SU-DHL-6 (cell line): ENCODE measurements around the gene SEC16A.

Source experiments
- H2AFZ ChIP-seq: fragments of 200-600 bp; sonication (generic); 2 replicates; pipeline ENCODE4 v1.6.1; 2014; ENCODE audit warnings: low read depth, mild to moderate bottlenecking, moderate library complexity, mixed read lengths, antibody characterized with exemption, low read length; ENCODE audit not compliant: severe bottlenecking
- H3F3A ChIP-seq: fragments of 200-600 bp; shearing (Covaris generic); 2 replicates; pipeline ENCODE4 v1.6.0; 2016; ENCODE audit warnings: antibody characterized with exemption, mild to moderate bottlenecking; ENCODE audit not compliant: insufficient read depth
- H3K27ac ChIP-seq: fragments of 200-600 bp; sonication (generic); 2 replicates; pipeline ENCODE4 v1.5.1; 2016; ENCODE audit warnings: low read depth, mild to moderate bottlenecking, low read length, moderate library complexity, mixed read lengths
- H3K27me3 ChIP-seq: fragments of 200-600 bp; sonication (generic), shearing (Covaris generic); 2 replicates; pipeline ENCODE4 v1.6.0; 2014; ENCODE audit warnings: mild to moderate bottlenecking, low read length
- H3K36me3 ChIP-seq: fragments of 200-600 bp; sonication (generic); 2 replicates; pipeline ENCODE4 v1.6.1; 2014; ENCODE audit warnings: mild to moderate bottlenecking, low read length, mixed read lengths
- H3K4me2 ChIP-seq: fragments of 300-600, 200-600 bp; shearing (Covaris generic), sonication (generic); 2 replicates; pipeline ENCODE4 v1.6.0; 2014; ENCODE audit warnings: low read length, low read depth, mild to moderate bottlenecking; ENCODE audit not compliant: poor library complexity, severe bottlenecking
- H3K4me3 ChIP-seq: fragments of 200-600 bp; sonication (generic); 2 replicates; pipeline ENCODE4 v1.5.1; 2014; ENCODE audit warnings: antibody characterized with exemption, low read length, mild to moderate bottlenecking, mixed read lengths; ENCODE audit not compliant: insufficient read depth, poor library complexity, severe bottlenecking
- H3K79me2 ChIP-seq: fragments of 200-600 bp; sonication (generic); 2 replicates; pipeline ENCODE4 v1.6.1; 2014; ENCODE audit warnings: mild to moderate bottlenecking, low read length, moderate library complexity; ENCODE audit not compliant: insufficient read depth
- H3K9ac ChIP-seq: fragments of 200-600 bp; sonication (generic); 2 replicates; pipeline ENCODE4 v1.7.0; 2014; ENCODE audit warnings: mild to moderate bottlenecking, low read length
- H3K9me2 ChIP-seq: fragments of 200-600 bp; sonication (generic); replicated peaks from 2 replicates; pipeline ENCODE4 v1.6.1; 2014; ENCODE audit warnings: low read length; ENCODE audit not compliant: insufficient read depth
- H3K9me3 ChIP-seq: fragments of 200-600 bp; sonication (generic); 2 replicates; pipeline ENCODE4 v1.6.1; 2014; ENCODE audit warnings: low read length, mixed read lengths; ENCODE audit not compliant: insufficient read depth
- H4K20me1 ChIP-seq: fragments of 200-600 bp; sonication (generic); 2 replicates; pipeline ENCODE4 v1.6.1; 2014; ENCODE audit warnings: low read depth, mild to moderate bottlenecking, antibody characterized with exemption, low read length, moderate library complexity, mixed read lengths
- EZH2phosphoT487 ChIP-seq: fragments of 200-600 bp; sonication (generic), shearing (Covaris generic); conservative IDR thresholded peaks from 2 replicates; pipeline ENCODE4 v1.6.1; 2018; ENCODE audit warnings: mild to moderate bottlenecking, antibody characterized with exemption, low read length, moderate library complexity, mixed read lengths
- TF ChIP-seq, protein P1 (sequence below): fragments of 200-600 bp; sonication (generic); IDR thresholded peaks from one replicate; pipeline ENCODE4 v1.5.1; 2017; ENCODE audit warnings: antibody characterized with exemption, mild to moderate bottlenecking, low read length, moderate library complexity; ENCODE audit not compliant: insufficient read depth, poor library complexity, severe bottlenecking

Gene SEC16A, protein sequence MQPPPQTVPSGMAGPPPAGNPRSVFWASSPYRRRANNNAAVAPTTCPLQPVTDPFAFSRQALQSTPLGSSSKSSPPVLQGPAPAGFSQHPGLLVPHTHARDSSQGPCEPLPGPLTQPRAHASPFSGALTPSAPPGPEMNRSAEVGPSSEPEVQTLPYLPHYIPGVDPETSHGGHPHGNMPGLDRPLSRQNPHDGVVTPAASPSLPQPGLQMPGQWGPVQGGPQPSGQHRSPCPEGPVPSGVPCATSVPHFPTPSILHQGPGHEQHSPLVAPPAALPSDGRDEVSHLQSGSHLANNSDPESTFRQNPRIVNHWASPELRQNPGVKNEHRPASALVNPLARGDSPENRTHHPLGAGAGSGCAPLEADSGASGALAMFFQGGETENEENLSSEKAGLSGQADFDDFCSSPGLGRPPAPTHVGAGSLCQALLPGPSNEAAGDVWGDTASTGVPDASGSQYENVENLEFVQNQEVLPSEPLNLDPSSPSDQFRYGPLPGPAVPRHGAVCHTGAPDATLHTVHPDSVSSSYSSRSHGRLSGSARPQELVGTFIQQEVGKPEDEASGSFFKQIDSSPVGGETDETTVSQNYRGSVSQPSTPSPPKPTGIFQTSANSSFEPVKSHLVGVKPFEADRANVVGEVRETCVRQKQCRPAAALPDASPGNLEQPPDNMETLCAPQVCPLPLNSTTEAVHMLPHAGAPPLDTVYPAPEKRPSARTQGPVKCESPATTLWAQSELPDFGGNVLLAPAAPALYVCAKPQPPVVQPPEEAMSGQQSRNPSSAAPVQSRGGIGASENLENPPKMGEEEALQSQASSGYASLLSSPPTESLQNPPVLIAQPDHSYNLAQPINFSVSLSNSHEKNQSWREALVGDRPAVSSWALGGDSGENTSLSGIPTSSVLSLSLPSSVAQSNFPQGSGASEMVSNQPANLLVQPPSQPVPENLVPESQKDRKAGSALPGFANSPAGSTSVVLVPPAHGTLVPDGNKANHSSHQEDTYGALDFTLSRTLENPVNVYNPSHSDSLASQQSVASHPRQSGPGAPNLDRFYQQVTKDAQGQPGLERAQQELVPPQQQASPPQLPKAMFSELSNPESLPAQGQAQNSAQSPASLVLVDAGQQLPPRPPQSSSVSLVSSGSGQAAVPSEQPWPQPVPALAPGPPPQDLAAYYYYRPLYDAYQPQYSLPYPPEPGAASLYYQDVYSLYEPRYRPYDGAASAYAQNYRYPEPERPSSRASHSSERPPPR (N-terminal part only)

DNA sequence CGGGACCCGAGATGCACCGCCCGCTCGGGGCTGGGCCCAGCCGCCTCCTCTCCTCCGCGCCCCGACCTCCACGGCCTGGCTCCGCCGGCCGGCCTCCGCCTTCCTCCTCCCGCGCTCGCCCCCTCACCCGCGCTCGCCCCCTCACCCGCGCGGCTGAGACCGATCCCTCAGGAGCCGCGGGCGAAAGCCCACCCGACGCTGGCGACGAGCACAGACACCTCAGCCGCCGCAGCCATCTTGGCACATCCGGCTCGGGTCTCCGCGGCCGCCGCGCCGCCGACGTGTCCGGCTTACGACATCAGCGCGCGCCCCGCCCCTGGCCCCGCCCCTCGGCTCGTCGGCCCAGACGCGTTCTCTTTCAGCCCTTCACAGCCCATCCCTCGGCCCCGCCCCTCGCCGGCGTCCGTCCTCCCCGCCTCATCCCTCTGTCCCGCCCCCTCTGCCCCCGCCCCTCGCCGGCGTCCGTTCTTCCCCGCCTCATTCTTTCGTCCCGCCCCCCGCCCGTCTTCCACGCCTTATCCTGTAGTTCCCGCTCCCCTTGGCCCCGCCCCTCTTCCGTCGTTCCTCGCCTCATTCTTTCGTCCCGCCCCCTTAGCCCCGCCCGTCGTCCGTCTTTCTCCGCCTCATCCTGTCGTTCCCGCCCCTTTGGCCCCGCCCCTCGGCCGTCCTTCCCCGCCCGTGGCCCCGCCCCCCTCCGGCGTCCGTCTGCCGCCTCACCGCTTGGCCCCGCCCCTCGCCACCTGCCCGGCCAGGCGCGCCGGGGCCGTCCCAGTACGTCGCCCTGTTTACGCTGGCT is at the start of gene SEC16A:
Gene SEC16A, minus strand, starts transcription at position 248 of the 796 bp plus-strand sequence. CDS start 5,425 bp downstream, outside the sequence.
- Histone ChIP-seq H3K79me2 (peaks cover 46% of the 10 kb centered on the region), H2AFZ (peak within 1 kb of the TSS; percentile 77), H3F3A (no peaks in the 10 kb centered on the region), H3K27ac (peak within 1 kb of the TSS; percentile 91), H3K4me2 (peak within 1 kb of the TSS; percentile 92), H3K36me3 (no peaks in the 10 kb centered on the region), H3K9me3 (no peaks in the 10 kb centered on the region), H3K4me3 (peak within 1 kb of the TSS; percentile 84), H3K27me3 (no peaks in the 10 kb centered on the region), H3K9me2 (no peaks in the 10 kb centered on the region), H4K20me1 (peaks cover 5% of the 10 kb centered on the region; the same call in 1 of the 2 replicates), H3K9ac (peak within 1 kb of the TSS; percentile 90)
- no peak for TF ChIP-seq EZH2phosphoT487
- TF ChIP-seq, protein P1, sequence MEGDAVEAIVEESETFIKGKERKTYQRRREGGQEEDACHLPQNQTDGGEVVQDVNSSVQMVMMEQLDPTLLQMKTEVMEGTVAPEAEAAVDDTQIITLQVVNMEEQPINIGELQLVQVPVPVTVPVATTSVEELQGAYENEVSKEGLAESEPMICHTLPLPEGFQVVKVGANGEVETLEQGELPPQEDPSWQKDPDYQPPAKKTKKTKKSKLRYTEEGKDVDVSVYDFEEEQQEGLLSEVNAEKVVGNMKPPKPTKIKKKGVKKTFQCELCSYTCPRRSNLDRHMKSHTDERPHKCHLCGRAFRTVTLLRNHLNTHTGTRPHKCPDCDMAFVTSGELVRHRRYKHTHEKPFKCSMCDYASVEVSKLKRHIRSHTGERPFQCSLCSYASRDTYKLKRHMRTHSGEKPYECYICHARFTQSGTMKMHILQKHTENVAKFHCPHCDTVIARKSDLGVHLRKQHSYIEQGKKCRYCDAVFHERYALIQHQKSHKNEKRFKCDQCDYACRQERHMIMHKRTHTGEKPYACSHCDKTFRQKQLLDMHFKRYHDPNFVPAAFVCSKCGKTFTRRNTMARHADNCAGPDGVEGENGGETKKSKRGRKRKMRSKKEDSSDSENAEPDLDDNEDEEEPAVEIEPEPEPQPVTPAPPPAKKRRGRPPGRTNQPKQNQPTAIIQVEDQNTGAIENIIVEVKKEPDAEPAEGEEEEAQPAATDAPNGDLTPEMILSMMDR, result no peak

DNA sequence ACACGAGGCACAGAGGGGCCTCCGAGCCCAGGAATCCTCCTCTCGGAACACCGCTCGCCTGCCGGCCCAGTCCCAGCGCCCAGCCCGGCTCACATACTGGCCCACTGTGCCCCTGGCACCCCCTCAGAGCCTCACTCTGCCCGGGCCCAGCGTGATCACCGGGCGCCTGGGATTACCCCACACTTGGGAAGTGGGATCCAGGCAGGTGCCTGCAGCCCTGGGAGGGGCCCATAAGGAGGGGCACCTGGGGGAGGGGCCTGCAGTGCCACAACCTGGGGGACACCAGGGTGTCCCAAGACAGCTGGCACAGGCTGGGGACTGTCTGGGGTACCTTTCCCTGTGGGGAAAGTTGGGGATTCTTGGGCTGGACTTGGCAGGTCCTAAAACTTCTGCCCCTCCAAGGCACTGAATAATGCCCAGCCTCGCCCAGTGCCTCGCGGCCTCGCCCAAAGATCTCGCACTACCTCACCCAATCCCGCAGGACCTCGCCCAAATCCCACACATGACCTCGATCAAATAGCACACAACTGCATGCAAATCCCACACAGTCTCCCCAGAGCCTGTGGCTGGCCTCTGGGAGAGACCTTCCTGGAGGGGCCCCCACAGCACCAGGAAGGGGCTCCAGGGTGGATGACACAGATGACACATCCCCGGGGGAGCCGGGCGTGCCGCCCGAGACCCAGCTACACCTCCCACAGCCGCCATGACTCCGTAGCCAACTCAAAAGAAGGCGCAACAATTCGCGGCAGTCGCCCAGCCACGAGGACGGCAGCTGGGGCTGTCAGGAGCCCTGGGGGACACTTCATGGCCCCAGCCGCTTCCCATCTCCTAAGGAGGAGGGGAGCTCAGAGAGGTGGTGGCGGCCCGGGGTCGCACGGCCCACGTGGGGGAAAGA is 49.3 kb upstream of the SEC16A start:
- H2AFZ ChIP-seq, result no peak overlapping the region
- H3K4me3 ChIP-seq, result no peak overlapping the region
- no peaks in the 10 kb centered on the region for H3F3A ChIP-seq
- H3K9me2 ChIP-seq, result no peaks in the 10 kb centered on the region
- H4K20me1 ChIP-seq, result no peaks in the 10 kb centered on the region
- no peak overlapping the region for H3K27ac ChIP-seq
- H3K4me2 ChIP-seq, result no peak overlapping the region
- no peaks in the 10 kb centered on the region for H3K9me3 ChIP-seq
- H3K36me3 ChIP-seq, result no peaks in the 10 kb centered on the region
- H3K79me2 ChIP-seq, result no peaks in the 10 kb centered on the region
- H3K27me3 ChIP-seq, result no peaks in the 10 kb centered on the region
- TF ChIP-seq, protein P1, result no peak
- no peak for TF ChIP-seq EZH2phosphoT487
- no peak overlapping the region for H3K9ac ChIP-seq
